Stimulated activated effector memory CD8-positive, alpha-beta T cell treated with anti-CD3 and anti-CD28 coated beads, Interleukin-12 subunit alpha, Interleukin-12 subunit beta, amount 100 ng/mL, for 72 hours (primary cell): ENCODE data around the gene SH3BP2.

Experiments
- ATAC-seq: fragments of 150-1000 bp; cut with Tn5 transposase; 2 replicates; pipeline ENCODE4 v1.10.0; 2021
- DNase-seq, 2 donors: peaks; one replicate each; pipeline ENCODE4 v3.0.0; 2021 to 2022; ENCODE audit warnings: low spot score in 2 of 2
- H3K27ac Mint-ChIP-seq: one replicate; pipeline ENCODE4 v1.8.0; 2022; ENCODE audit warnings: mild to moderate bottlenecking, mixed read lengths
- H3K36me3 Mint-ChIP-seq: one replicate; pipeline ENCODE4 v1.8.0; 2022; ENCODE audit warnings: mild to moderate bottlenecking, mixed read lengths
- H3K4me1 Mint-ChIP-seq: one replicate; pipeline ENCODE4 v1.8.0; 2022; ENCODE audit warnings: mixed read lengths
- H3K4me3 Mint-ChIP-seq: one replicate; pipeline ENCODE4 v1.8.0; 2022; ENCODE audit warnings: mild to moderate bottlenecking, mixed read lengths
- H3K9me3 Mint-ChIP-seq: one replicate; pipeline ENCODE4 v1.8.0; 2022; ENCODE audit warnings: mixed read lengths

SH3BP2 gene

DNA sequence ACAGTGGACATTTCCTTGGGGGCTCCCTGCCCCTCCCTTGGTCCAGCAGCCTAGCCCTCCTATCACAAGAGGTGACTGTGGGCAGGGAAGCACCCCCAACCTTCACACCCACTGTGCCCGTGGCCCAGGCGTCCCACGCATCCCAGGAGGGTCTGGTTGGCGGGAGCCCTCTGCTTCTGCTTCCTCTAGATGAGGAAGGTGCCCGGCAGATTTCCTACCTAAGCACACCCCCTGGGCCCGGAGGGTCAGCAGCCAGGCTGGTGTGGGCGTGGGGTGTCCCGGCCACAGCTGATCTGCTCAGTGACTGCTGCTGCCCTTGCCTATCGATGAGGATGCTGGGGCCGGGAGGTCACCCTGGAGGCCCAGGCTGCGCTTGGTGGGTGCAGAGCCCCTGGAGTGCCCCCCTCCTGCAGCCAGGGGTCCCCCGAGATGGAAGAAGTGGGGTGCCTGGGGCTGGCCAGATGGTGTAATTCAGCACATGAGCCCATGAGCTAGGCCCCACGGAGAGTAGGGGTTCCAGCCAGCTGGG is 12.2 kb downstream of the SH3BP2 start:
- Mint-ChIP-seq H3K9me3 (no peaks in the 10 kb centered on the region), H3K36me3 (peaks cover 13% of the 10 kb centered on the region), H3K27ac (peak overlapping the region; percentile 79), H3K4me1 (peaks cover 31% of the 10 kb centered on the region), H3K4me3 (no peak overlapping the region)
- DNase-seq (no peak), ATAC-seq (no peak)

DNA sequence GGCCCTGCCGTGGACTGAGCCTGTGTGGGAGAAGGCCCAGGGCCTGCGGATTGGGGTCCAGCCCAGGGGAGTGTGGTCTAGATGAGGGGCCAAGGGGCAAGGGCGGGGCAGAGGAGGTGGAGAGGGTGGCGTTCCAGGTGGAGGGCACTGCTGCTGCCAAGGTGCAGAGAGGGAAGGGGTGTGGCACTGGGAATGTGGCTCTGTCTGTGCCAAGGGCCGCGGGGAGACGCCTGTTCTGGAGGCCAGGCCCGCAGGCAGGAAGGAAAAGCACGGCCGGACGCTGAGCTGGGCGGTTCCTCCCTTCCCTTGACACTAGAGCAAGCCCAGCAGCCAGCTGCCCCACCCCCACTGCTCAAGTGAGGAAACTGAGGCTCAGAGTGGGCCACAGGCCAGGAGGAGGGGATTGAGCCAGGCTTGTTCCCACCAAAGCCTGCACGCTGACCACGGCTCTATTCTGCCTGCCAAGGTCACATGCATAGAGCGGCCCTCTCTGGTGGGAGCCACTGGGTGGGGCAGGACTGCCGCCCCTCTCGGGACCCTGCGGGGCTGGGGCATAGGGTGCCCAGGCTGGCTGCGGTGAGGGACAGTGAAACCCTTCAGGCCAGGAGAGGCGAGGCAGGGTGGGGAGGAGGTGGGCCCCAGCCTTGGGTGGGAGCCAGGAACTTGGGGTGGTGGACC is 13.0 kb downstream of the SH3BP2 start:
- ATAC-seq = no peak
- no peak overlapping the region for H3K4me3 Mint-ChIP-seq
- DNase-seq = no peak
- peaks cover 12% of the 10 kb centered on the region for H3K36me3 Mint-ChIP-seq
- peaks cover 31% of the 10 kb centered on the region for H3K4me1 Mint-ChIP-seq
- no peaks in the 10 kb centered on the region for H3K9me3 Mint-ChIP-seq
- peak overlapping the region; percentile 79 for H3K27ac Mint-ChIP-seq

DNA sequence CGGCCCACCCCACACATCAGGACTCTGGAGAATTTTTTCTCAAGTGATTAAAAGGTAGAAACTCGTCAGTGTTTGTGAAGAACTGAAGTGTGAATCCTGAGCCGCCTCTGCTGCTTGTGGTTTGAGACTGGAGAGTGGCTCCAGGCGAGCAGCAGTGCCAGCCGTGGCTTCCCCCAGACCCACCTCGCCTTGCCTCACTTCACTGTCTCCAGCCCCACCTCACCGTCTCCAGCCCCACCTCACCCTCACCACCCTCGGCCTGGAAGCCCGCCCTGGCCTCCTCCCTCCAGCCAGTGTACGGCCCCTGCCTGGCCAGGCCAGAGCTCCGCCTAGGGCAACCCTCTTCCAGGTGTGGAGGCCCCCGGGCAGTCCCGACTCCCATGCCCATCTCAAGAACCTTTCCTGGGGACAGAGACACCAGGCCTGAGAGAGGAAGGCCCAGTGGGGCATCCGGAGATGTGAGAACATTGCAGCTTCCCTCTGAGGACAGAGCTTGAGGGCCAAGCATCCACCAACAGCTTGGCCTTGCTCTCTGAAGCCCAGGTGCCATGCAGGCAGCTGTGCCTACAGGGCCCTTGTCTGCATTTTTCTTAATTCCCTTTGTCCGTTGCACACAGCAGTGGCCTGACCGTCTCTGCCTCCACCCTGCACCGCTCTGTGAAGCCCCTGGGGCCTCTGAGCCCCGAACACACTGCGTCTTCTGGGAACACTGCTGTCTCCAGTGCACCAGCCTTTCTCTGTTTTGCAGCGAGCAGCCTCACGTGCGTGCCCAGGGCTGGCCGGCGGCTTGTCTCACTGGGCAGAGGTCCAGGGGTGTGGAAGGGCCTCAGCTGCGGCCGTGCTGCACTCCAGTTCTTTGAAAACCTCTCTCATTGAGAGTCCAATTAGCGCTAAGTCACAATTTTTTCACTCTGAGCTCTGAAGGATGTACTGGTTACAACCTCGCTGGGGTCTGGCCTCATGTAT is 13.8 kb downstream of the SH3BP2 start:
- H3K9me3 Mint-ChIP-seq = no peaks in the 10 kb centered on the region
- H3K4me3 Mint-ChIP-seq = no peak overlapping the region
- DNase-seq = no peak
- H3K36me3 Mint-ChIP-seq = peaks cover 6% of the 10 kb centered on the region
- ATAC-seq = peak; percentile 17
- peak overlapping the region; percentile 61 for H3K27ac Mint-ChIP-seq
- peaks cover 37% of the 10 kb centered on the region for H3K4me1 Mint-ChIP-seq

DNA sequence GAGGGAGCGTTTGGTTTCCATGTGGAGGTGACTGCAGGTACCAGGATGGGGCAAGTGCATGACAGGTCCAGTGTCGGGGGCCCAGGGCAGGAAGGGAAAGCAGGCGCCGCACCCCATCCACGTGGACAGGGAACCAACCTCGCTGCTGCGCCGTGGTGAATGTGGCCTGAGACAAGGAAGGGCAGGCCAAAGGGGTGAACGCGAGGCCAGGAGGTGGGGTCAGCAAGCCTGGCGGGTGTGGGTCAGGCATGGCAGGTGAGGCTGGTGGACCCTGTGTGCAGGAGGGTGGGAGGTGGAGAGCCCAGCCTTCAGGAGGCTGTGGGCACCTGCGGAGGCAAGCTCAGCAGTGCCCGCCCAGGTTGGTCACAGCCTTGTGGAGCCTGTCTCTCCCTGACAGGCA is 14.7 kb downstream of the SH3BP2 start:
- Mint-ChIP-seq H3K4me1 (peaks cover 43% of the 10 kb centered on the region), H3K9me3 (no peaks in the 10 kb centered on the region), H3K36me3 (peaks cover 13% of the 10 kb centered on the region), H3K4me3 (no peak overlapping the region), H3K27ac (no peak overlapping the region)
- DNase-seq = no peak
- ATAC-seq = no peak

DNA sequence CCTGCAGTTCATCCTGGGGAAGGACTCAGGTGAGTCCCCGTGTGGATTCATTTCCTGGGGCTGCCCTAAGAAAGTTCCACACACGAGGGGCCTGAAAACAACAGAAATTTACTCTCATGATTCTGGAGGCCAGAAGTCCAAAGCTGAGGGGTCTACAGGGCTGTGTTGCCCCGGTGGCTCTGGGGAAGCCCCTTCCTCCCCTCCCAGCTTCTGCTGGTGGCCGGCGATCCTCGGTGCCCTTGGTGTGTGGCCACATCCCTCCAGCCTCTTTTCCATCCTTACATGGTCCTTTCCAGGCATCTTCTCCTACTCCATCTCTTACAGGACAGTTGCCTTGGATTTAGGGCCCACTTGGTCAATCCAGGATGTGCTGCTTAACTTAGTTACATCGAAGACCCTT is 15.1 kb downstream of the SH3BP2 start:
- peaks cover 13% of the 10 kb centered on the region for H3K36me3 Mint-ChIP-seq
- no peak for ATAC-seq
- peaks cover 47% of the 10 kb centered on the region for H3K4me1 Mint-ChIP-seq

DNA sequence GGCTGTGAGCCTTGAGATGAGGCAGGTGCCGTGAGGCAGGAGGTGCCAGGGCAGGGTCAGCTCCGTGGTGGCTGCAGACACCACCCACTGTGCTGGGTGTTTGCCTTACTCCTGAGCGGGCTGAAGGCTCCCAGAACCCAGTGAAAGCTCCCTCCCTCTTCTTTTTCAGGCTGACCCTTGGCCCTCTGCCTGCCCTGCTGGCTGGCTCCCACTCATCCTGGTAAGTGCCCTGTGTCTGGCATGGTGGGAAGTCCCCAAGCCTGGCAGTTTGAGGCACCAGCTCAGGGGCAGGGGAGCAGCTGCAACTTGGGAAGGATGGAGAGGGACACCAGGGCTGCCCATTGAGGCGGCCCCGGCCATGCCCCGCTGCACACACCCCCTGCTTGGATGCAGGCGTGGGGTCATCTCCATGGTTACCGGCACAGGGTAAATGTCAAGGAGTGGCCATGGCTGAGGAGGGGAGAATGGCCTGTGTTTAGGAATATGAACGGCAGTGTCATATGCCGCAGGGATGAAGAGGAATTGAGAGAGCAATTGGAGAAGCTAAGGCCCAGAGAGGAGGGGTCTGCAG is 16.8 kb downstream of the SH3BP2 start:
- peaks cover 61% of the 10 kb centered on the region for H3K4me1 Mint-ChIP-seq
- H3K36me3 Mint-ChIP-seq = peaks cover 19% of the 10 kb centered on the region
- ATAC-seq = no peak
- no peak for DNase-seq
- H3K27ac Mint-ChIP-seq = no peak overlapping the region
- no peaks in the 10 kb centered on the region for H3K9me3 Mint-ChIP-seq
- no peak overlapping the region for H3K4me3 Mint-ChIP-seq

More for the DNA sequence above, 15.1 kb downstream of the SH3BP2 start:
- Mint-ChIP-seq H3K27ac (no peak overlapping the region), H3K9me3 (no peaks in the 10 kb centered on the region), H3K4me3 (no peak overlapping the region)
- DNase-seq = no peak

DNA sequence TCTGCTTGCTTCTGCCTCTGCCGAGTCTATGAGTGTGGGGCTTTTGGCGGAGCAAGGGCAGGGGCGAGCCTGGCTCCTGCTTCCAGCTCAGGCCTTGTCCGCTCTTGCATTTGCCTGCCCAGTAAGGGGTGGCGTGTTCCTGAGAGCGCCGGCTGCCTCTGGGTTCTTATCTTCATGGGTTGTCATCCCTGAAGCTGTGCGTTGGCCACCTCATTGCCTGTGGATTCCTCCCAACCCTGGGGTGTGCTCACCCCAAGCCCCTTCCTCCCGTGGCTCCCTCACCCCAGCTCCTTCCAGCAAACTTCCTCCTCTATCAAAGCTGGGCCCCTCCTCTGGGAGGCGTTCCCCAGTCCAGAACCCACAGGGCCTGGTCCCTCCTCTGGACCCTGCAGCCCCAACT is 17.5 kb downstream of the SH3BP2 start:
- Mint-ChIP-seq H3K36me3 (peaks cover 20% of the 10 kb centered on the region), H3K4me1 (peaks cover 66% of the 10 kb centered on the region), H3K27ac (peak overlapping the region; percentile 98), H3K9me3 (no peaks in the 10 kb centered on the region), H3K4me3 (peak overlapping the region; percentile 98)
- DNase-seq = no peak
- no peak for ATAC-seq

DNA sequence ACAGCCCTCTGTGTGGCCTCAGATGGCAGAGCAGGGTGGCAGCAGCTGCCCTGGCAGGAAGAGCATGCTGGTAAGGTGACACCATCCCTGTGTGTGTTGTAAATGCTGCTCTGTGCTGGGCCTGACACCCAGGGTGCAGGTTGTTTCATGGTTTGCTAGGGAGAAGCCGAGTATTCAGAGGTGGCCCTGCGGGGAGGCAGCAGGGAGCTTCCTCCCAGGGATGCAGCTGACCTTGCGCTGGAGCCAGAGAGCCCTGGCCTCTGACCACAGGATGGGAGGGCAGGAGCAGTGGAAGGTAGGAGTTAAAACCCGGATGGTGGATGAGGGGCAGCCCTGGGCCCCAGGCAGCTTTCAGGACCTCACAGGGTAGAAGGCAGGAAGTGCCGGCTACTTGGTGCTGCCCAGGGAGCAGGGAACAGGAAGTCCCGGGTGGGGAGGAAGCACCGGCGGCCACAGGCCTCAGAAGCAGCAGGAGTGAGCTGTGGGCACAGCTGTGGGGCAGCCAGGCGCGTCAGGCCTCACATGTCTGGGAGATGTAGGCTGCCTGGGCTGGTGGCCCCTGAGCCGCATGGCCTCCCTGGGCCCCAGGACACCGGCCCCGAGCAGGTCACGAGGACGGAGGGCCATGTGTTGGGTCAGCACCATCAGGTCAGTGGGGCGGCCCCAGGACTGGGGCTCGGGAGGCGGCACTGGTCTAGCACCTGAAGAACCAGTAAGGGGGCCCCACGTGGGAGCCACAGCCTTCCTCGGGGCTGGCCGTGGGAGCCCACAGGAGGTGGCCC is 19.1 kb downstream of the SH3BP2 start:
- ATAC-seq (peak; percentile 77), DNase-seq (peak; percentile 52 to 82)
- H3K36me3 Mint-ChIP-seq = peaks cover 32% of the 10 kb centered on the region
- H3K9me3 Mint-ChIP-seq = no peaks in the 10 kb centered on the region
- peak overlapping the region; percentile 98 for H3K27ac Mint-ChIP-seq
- peak overlapping the region; percentile 98 for H3K4me3 Mint-ChIP-seq
- H3K4me1 Mint-ChIP-seq = peaks cover 75% of the 10 kb centered on the region

DNA sequence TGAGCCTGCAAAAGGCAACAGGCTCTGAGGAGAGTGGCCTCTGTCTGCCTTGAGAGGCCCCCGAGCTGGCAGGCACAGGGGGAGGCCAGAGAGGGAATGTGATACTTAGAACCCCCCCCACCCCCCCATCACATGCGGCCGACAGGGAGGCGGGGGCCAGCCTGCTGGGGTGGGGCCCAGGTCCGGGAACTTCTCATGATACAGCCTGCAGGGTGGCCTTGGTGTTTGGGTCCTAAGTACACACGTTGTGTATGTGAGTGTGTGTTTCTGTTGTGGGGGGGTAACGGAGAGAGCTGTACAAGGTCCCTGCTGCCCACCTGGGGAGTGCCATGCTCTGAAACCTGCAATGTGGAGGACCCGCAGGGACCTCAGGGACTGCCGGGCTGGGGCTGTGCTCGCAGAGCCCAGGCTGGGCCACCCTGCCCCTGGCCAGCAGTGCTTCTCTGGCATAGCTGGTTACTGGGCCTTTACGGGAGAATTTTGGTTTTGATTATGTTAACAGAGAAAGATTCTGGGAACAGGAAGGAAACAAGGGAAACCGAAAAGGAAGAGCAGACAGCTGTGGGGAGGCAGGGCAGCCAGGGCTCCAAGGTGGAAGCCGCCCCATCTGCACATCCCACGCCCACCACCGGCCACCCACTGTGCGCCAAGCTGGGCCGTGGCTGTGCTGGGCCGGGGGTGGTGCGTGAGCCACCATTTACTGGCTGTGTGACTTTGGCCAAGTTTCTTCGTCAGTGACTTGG is 19.9 kb downstream of the SH3BP2 start:
- Mint-ChIP-seq H3K4me3 (peak overlapping the region; percentile 98), H3K9me3 (no peaks in the 10 kb centered on the region), H3K36me3 (peaks cover 33% of the 10 kb centered on the region), H3K27ac (peak overlapping the region; percentile 98), H3K4me1 (peaks cover 77% of the 10 kb centered on the region)
- no peak for DNase-seq
- peak; percentile 40 for ATAC-seq

DNA sequence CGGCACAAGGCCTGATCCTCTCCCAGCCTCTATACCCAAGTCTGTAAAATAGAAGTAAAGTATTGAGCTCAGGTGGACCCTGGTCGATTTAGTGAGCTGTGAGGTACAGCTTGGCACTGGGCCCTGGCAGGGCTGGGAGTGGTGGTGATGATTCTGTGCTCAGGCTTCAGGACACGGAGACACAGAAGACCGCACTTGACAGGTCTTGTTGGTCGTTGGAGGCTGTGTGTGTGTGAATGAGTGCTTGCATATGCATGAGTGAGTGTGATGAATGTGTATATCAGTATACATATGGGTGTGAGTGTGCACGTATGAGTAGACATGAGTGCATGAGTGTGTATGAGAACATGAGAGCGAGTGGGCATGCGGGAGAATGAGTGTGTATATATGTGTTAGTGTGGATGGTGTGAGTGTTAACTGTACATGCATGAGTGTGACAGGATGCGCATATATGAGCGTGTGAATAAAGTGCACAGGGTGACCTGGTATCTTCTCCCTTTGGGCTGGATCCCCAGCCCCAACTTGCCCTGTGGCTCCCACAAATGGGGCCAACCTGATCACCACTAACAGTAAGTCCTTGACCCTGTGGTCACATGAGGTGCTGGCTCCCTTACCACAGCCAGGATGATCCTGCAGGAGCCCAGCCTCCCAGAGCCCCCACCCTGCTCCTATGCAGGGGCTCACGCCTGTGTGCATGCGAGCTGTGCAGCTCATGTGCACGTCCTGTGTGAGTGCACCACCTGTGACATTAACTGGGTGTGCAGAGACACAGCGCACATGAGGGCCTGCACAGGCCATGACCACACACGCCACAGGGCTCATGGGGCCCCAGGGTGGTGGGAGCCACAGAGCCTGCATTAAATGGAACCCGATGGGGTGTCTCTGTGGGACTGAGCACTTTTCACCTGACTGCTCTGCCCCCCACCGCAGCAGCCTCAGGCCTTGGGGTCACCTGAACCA is 20.8 kb downstream of the SH3BP2 start:
- ATAC-seq (peak; percentile 55), DNase-seq (no peak)
- Mint-ChIP-seq H3K27ac (peak overlapping the region; percentile 98), H3K4me3 (peak overlapping the region; percentile 98), H3K36me3 (peaks cover 35% of the 10 kb centered on the region), H3K4me1 (peaks cover 77% of the 10 kb centered on the region), H3K9me3 (no peaks in the 10 kb centered on the region)

DNA sequence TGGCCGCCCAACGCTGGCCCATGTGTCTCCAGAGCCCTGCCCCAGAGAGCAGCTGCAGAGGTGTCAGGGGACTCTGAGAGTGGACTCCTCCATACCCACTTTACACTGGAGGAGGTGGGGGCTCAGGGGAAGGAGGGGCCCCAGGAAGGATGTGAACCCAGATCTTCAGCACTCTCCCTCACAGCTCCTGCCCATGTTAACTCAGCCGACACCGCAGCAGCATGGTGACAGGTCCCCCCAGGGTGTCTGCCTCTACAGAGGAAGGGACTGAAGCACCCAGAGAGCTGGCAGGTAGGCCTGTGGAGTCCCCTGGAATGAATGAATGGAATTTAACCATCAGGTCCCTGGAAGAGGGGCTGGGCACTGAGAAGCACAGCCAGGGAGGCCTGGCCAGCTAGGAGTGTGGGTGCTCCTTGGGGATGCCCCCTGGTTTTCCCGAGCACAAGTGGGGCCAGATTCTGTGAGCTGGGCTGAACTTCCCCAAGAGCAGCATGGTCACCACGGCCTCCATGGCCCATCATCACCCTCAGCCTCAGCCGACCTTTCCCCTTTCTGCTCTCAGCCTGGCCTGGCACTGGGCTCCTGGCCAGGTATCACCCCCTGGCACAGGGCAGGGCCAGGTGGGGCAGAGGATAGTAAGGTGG is 21.9 kb downstream of the SH3BP2 start:
- H3K4me1 Mint-ChIP-seq = peaks cover 80% of the 10 kb centered on the region
- no peak for ATAC-seq
- peaks cover 41% of the 10 kb centered on the region for H3K36me3 Mint-ChIP-seq
- peak overlapping the region; percentile 91 for H3K27ac Mint-ChIP-seq
- no peaks in the 10 kb centered on the region for H3K9me3 Mint-ChIP-seq
- DNase-seq = no peak
- H3K4me3 Mint-ChIP-seq = peak overlapping the region; percentile 98

DNA sequence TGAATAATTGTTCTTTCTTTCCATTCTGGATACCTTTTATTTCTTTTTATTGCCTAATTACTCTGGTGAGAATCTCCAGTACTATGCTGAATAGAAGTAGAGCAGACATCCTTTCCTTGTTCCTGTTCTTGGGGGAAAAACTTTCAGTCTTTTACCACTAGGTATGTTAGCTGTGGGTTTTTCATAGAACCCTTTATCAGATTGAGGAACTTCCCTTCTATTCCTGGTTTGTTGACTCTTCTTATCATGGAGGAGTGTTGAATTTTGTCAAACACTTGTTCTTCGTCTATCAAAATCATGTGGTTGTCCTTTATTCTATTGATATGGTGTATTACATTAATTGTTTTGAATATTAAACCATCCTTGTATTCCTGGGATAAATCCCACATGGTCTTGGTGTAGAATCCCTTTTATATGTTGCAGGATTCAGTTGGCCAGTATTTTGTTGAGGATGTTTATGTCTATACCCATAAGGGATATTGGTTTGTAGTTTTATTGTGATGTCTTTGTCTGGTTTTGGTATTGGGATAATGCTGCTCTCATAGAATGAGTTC is 23.6 kb downstream of the SH3BP2 start:
- H3K9me3 Mint-ChIP-seq = no peaks in the 10 kb centered on the region
- peak overlapping the region; percentile 80 for H3K4me3 Mint-ChIP-seq
- peak overlapping the region; percentile 91 for H3K27ac Mint-ChIP-seq
- H3K36me3 Mint-ChIP-seq = peaks cover 53% of the 10 kb centered on the region
- no peak for ATAC-seq
- DNase-seq = no peak
- H3K4me1 Mint-ChIP-seq = peaks cover 72% of the 10 kb centered on the region

DNA sequence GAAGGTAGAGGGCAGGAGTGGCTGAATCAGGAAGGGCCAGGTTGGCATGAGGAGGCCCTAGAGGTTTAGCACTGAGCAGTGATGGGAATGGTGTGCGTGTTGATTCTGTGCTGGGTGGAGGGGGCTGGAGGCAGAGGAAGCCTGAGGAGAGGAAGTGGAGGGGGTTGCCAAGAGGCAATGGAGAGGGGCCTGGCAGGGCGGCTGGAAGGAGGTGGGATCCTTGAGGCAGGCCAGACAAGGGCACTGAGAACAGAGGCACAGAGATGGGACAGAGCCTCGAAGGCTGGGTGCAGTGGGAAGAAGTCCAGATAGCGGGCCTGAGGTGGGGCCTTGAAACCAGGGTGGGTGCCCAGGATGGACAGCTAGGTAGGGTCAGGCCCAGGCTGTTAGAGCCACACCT is 24.3 kb downstream of the SH3BP2 start:
- peaks cover 66% of the 10 kb centered on the region for H3K4me1 Mint-ChIP-seq
- no peaks in the 10 kb centered on the region for H3K9me3 Mint-ChIP-seq
- peak overlapping the region; percentile 80 for H3K4me3 Mint-ChIP-seq
- peak overlapping the region; percentile 91 for H3K27ac Mint-ChIP-seq
- no peak for ATAC-seq
- H3K36me3 Mint-ChIP-seq = peaks cover 55% of the 10 kb centered on the region
- no peak for DNase-seq
